Adipocyte (in vitro differentiated cells): ENCODE measurements around the gene NDUFA8.

Source experiments
- DNase-seq: peaks from one replicate; pipeline ENCODE4 v3.0.0-alpha.2; 2015; ENCODE audit warnings: low read depth
- H3K27me3 ChIP-seq: replicated peaks from 2 replicates; pipeline ENCODE4 v1.7.0; 2013; ENCODE audit warnings: mild to moderate bottlenecking, low read length, moderate library complexity; ENCODE audit not compliant: control insufficient read depth, insufficient read depth
- H3K36me3 ChIP-seq: 2 replicates; pipeline ENCODE4 v1.7.0; 2013; ENCODE audit warnings: low read length, mild to moderate bottlenecking, moderate library complexity; ENCODE audit not compliant: control insufficient read depth, insufficient read depth, severe bottlenecking
- H3K4me1 ChIP-seq: 2 replicates; pipeline ENCODE4 v1.7.0; 2013; ENCODE audit warnings: mild to moderate bottlenecking, low read length, moderate library complexity; ENCODE audit not compliant: control insufficient read depth, insufficient read depth
- H3K4me3 ChIP-seq: 2 replicates; pipeline ENCODE4 v1.7.0; 2013; ENCODE audit warnings: mild to moderate bottlenecking, low read length, moderate library complexity
- H3K9ac ChIP-seq: 2 replicates; pipeline ENCODE4 v1.7.0; 2013; ENCODE audit warnings: mild to moderate bottlenecking, low read length, moderate library complexity
- H3K9me3 ChIP-seq: 2 replicates; pipeline ENCODE4 v1.7.0; 2013; ENCODE audit warnings: mild to moderate bottlenecking, low read length, moderate library complexity; ENCODE audit not compliant: control insufficient read depth

NDUFA8 gene

GRCh38 chr9:122183501-122183900 is 23.9 kb upstream of the NDUFA8 start:
- H3K4me1 ChIP-seq: no peaks in the 10 kb centered on the region
- peaks cover 32% of the 10 kb centered on the region for H3K27me3 ChIP-seq
- H3K4me3 ChIP-seq: no peak overlapping the region
- H3K9ac ChIP-seq: no peak overlapping the region
- H3K36me3 ChIP-seq: no peaks in the 10 kb centered on the region
- no peaks in the 10 kb centered on the region for H3K9me3 ChIP-seq
- no peak for DNase-seq

- Histone ChIP-seq H3K9ac (no peak overlapping the region), H3K4me1 (no peaks in the 10 kb centered on the region), H3K27me3 (peaks cover 40% of the 10 kb centered on the region), H3K4me3 (no peak overlapping the region), H3K9me3 (no peaks in the 10 kb centered on the region), H3K36me3 (no peaks in the 10 kb centered on the region)
- DNase-seq: peak; percentile 47
These were observed 21.1 kb upstream of the NDUFA8 start for GRCh38 chr9:122180633-122181032.

GRCh38 chr9:122179690-122180074 is 20.1 kb upstream of the NDUFA8 start:
- no peak for DNase-seq
- H3K4me3 ChIP-seq: no peak overlapping the region
- no peaks in the 10 kb centered on the region for H3K4me1 ChIP-seq
- H3K9ac ChIP-seq: no peak overlapping the region
- H3K9me3 ChIP-seq: no peaks in the 10 kb centered on the region
- H3K36me3 ChIP-seq: no peaks in the 10 kb centered on the region
- H3K27me3 ChIP-seq: peaks cover 46% of the 10 kb centered on the region

- Histone ChIP-seq H3K36me3 (no peaks in the 10 kb centered on the region), H3K27me3 (peaks cover 46% of the 10 kb centered on the region), H3K4me1 (no peaks in the 10 kb centered on the region), H3K9ac (no peak overlapping the region), H3K4me3 (no peak overlapping the region), H3K9me3 (no peaks in the 10 kb centered on the region)
- DNase-seq: no peak
These were observed 19.6 kb upstream of the NDUFA8 start for GRCh38 chr9:122179054-122179689.

GRCh38 chr9:122176916-122177315 is 17.3 kb upstream of the NDUFA8 start:
- Histone ChIP-seq H3K9me3 (no peaks in the 10 kb centered on the region), H3K4me1 (no peaks in the 10 kb centered on the region), H3K4me3 (no peak overlapping the region), H3K27me3 (peaks cover 43% of the 10 kb centered on the region), H3K36me3 (no peaks in the 10 kb centered on the region), H3K9ac (no peak overlapping the region)
- DNase-seq: no peak

- Histone ChIP-seq H3K9me3 (no peaks in the 10 kb centered on the region), H3K36me3 (no peaks in the 10 kb centered on the region), H3K9ac (no peak overlapping the region), H3K27me3 (peaks cover 49% of the 10 kb centered on the region), H3K4me3 (no peak overlapping the region), H3K4me1 (no peaks in the 10 kb centered on the region)
- DNase-seq: no peak
These were observed 14.1 kb upstream of the NDUFA8 start for GRCh38 chr9:122173670-122174069.

- Histone ChIP-seq H3K4me3 (no peak overlapping the region), H3K9me3 (no peaks in the 10 kb centered on the region), H3K27me3 (peaks cover 47% of the 10 kb centered on the region), H3K9ac (no peak overlapping the region), H3K4me1 (no peaks in the 10 kb centered on the region), H3K36me3 (no peaks in the 10 kb centered on the region)
- no peak for DNase-seq
These were observed 12.6 kb upstream of the NDUFA8 start for GRCh38 chr9:122172131-122172530.

GRCh38 chr9:122168356-122168755 is 8.8 kb upstream of the NDUFA8 start:
- H3K9me3 ChIP-seq: no peaks in the 10 kb centered on the region
- H3K4me3 ChIP-seq: no peak overlapping the region
- H3K36me3 ChIP-seq: no peaks in the 10 kb centered on the region
- peaks cover 34% of the 10 kb centered on the region for H3K27me3 ChIP-seq
- H3K9ac ChIP-seq: no peak overlapping the region
- H3K4me1 ChIP-seq: no peaks in the 10 kb centered on the region
- no peak for DNase-seq

- Histone ChIP-seq H3K9me3 (peaks cover 9% of the 10 kb centered on the region), H3K27me3 (peaks cover 18% of the 10 kb centered on the region)
- DNase-seq: no peak
These were observed 4.7 kb upstream of the NDUFA8 start for GRCh38 chr9:122164286-122164685.

GRCh38 chr9:122162415-122162814 is 2.8 kb upstream of the NDUFA8 start:
- no peaks in the 10 kb centered on the region for H3K36me3 ChIP-seq
- H3K9ac ChIP-seq: no peak overlapping the region
- DNase-seq: no peak
- peaks cover 8% of the 10 kb centered on the region for H3K4me1 ChIP-seq
- H3K27me3 ChIP-seq: peaks cover 18% of the 10 kb centered on the region
- peaks cover 9% of the 10 kb centered on the region for H3K9me3 ChIP-seq
- H3K4me3 ChIP-seq: no peak overlapping the region

More at GRCh38 chr9:122164286-122164685, 4.7 kb upstream of the NDUFA8 start:
- no peaks in the 10 kb centered on the region for H3K36me3 ChIP-seq
- no peak overlapping the region for H3K4me3 ChIP-seq
- H3K9ac ChIP-seq: no peak overlapping the region
- H3K4me1 ChIP-seq: no peaks in the 10 kb centered on the region

GRCh38 chr9:122159925-122160246 is 307 bp upstream of the NDUFA8 start:
- Histone ChIP-seq H3K36me3 (no peaks in the 10 kb centered on the region), H3K9me3 (peaks cover 9% of the 10 kb centered on the region), H3K9ac (peak overlapping the region; percentile 95), H3K4me3 (peak overlapping the region; percentile 92), H3K4me1 (peaks cover 13% of the 10 kb centered on the region), H3K27me3 (peaks cover 4% of the 10 kb centered on the region)
- DNase-seq: no peak

- peak; percentile 60 for DNase-seq
- Histone ChIP-seq H3K36me3 (no peaks in the 10 kb centered on the region), H3K4me3 (no peak overlapping the region), H3K9ac (no peak overlapping the region), H3K4me1 (peaks cover 13% of the 10 kb centered on the region), H3K27me3 (peaks cover under 1% of the 10 kb centered on the region), H3K9me3 (peaks cover 9% of the 10 kb centered on the region)
These were observed 1.4 kb downstream of the NDUFA8 start for GRCh38 chr9:122158202-122158601.
